CD4-positive, alpha-beta memory T cell (primary cell): Measurements from ENCODE around the gene MRPL1. TPM values are rescaled to one million over a fixed set of nuclear protein-coding genes. Genes with fewer than 3 reads are reported as not detected.
"Not testable (repeated sequence)": the region's sequence is repeated elsewhere in the genome, so short reads cannot be mapped to it uniquely, and the experiment has no call there.

Experiments used
- CTCF ChIA-PET: fragments of 350-600 bp; sonication (Branson Sonifier 250); formaldehyde crosslinking; loops from one replicate; lab custom pipeline; 2021; ENCODE audit warnings: inconsistent platforms; ENCODE audit not compliant: partially characterized antibody; lab: Charles Lee
- POLR2A ChIA-PET: fragments of 350-600 bp; sonication (Branson Sonifier 250); formaldehyde crosslinking; loops from one replicate; lab custom pipeline; 2021; ENCODE audit not compliant: partially characterized antibody; lab: Charles Lee
- DNase-seq, 5 donors: peaks; one replicate each; pipeline versions ENCODE4 v3.0.0 to v3.0.0-alpha.2; 2020 to 2022; ENCODE audit warnings: mixed read lengths in 1 of 5
- H3K27ac ChIP-seq: one replicate; pipeline ENCODE4 v1.7.0; 2013; ENCODE audit warnings: low read depth, low read length
- H3K27me3 ChIP-seq: 2 replicates; pipeline ENCODE4 v1.7.0; 2013; ENCODE audit warnings: mild to moderate bottlenecking, low read length, moderate library complexity; ENCODE audit not compliant: insufficient read depth
- H3K36me3 ChIP-seq: 2 replicates; pipeline ENCODE4 v1.7.0; 2013; ENCODE audit warnings: mild to moderate bottlenecking, low read length, moderate library complexity; ENCODE audit not compliant: insufficient read depth
- H3K4me1 ChIP-seq: 2 replicates; pipeline ENCODE4 v1.7.0; 2013; ENCODE audit warnings: mild to moderate bottlenecking, low read length, moderate library complexity; ENCODE audit not compliant: insufficient read depth
- H3K4me3 ChIP-seq, 2 donors: one replicate each; pipeline ENCODE4 v1.7.0; 2013; ENCODE audit warnings: low read length in 2 of 2, mild to moderate bottlenecking in 1 of 2
- H3K9me3 ChIP-seq, 2 donors: one replicate each; pipeline ENCODE4 v1.7.0; 2013; ENCODE audit warnings: low read length in 2 of 2, control low read depth in 1 of 2; ENCODE audit not compliant: control insufficient read depth in 1 of 2
- H3K27ac Mint-ChIP-seq, 7 donors: one replicate each; pipeline ENCODE4 v1.8.0; 2020 to 2021; ENCODE audit warnings: mixed read lengths in 7 of 7, mild to moderate bottlenecking in 6 of 7, inconsistent platforms in 3 of 7, moderate library complexity in 3 of 7
- H3K27me3 Mint-ChIP-seq, 2 donors: one replicate each; pipeline ENCODE4 v1.8.0; 2020 to 2021; ENCODE audit warnings: mixed read lengths in 2 of 2
- H3K36me3 Mint-ChIP-seq, 2 donors: one replicate each; pipeline ENCODE4 v1.8.0; 2020 to 2021; ENCODE audit warnings: mixed read lengths in 2 of 2, inconsistent platforms in 1 of 2, mild to moderate bottlenecking in 1 of 2
- H3K4me1 Mint-ChIP-seq, 4 donors: one replicate each; pipeline ENCODE4 v1.8.0; 2020 to 2021; ENCODE audit warnings: mixed read lengths in 4 of 4, mild to moderate bottlenecking in 1 of 4
- H3K4me3 Mint-ChIP-seq, 8 donors: one replicate each; pipeline ENCODE4 v1.8.0; 2020 to 2021; ENCODE audit warnings: mixed read lengths in 8 of 8, mild to moderate bottlenecking in 7 of 8, moderate library complexity in 6 of 8, inconsistent platforms in 3 of 8
- H3K9me3 Mint-ChIP-seq, 8 donors: one replicate each; pipeline ENCODE4 v1.8.0; 2020 to 2021; ENCODE audit warnings: mixed read lengths in 8 of 8, mild to moderate bottlenecking in 5 of 8, inconsistent platforms in 3 of 8, moderate library complexity in 1 of 8
- intact Hi-C: fragments of 100-400 bp; cut with micrococcal nuclease; formaldehyde crosslinking; loops from one replicate; pipeline ENCODE4 v1.15.1; 2023
- polyA plus RNA-seq, 2 donors: library from polyadenylated mRNA; unstranded; fragments of 300-500 nt; fragmentation: Illumina TruSeq; gene quantifications; one replicate each; pipeline ENCODE4 v1.2.3, GENCODE V29; 2021
- total RNA-seq, 2 experiments: library from RNA; stranded (reverse); gene quantifications; one replicate each; pipeline ENCODE4 v1.2.3, GENCODE V29; 2021

The MRPL1 gene
- total and polyA plus RNA-seq, 4 experiments from 2014 or later: 18.6 to 46.4 (median 25.0) TPM

- H3K27ac ChIP-seq: peak overlapping the region; percentile 99
- ChIA-PET CTCF (interaction anchor here (1.0 to 1.8 kb wide), 4 partner anchors 32 to 59 kb away, joined by 3 to 15 read pairs (median 5); no protein-coding TSS in a partner anchor), POLR2A (interaction anchor here (1.7 to 11.1 kb wide), 2 partner anchors 32 to 40 kb away, joined by 4 to 908 read pairs; partner anchors contain the start of gene CNOT6L)
- peaks cover 42 to 78% (median 61%) of the 10 kb centered on the region in 4 donors for H3K4me1 Mint-ChIP-seq
- H3K4me1 ChIP-seq: peaks cover 83% of the 10 kb centered on the region
- H3K9me3 ChIP-seq: no peaks in the 10 kb centered on the region
- peak overlapping the region in 6 of 7 donors; percentile 14 to 100 (median 92) for H3K27ac Mint-ChIP-seq
- intact Hi-C loops: no loop called here
- H3K36me3 Mint-ChIP-seq: peaks cover 0 to 21% of the 10 kb centered on the region in 2 donors
- peaks cover 0 to 7% of the 10 kb centered on the region in 2 donors for H3K27me3 Mint-ChIP-seq
- H3K36me3 ChIP-seq: no peaks in the 10 kb centered on the region
- H3K9me3 Mint-ChIP-seq: peaks cover 0 to 8% (median 1%) of the 10 kb centered on the region in 8 donors
- DNase-seq: no peak
- no peak overlapping the region for H3K4me3 Mint-ChIP-seq
- H3K27me3 ChIP-seq: no peaks in the 10 kb centered on the region
- H3K4me3 ChIP-seq: no peak overlapping the region
These were observed 3.4 kb upstream of the MRPL1 start for GRCh38 chr4:77859256-77859655.

DNA sequence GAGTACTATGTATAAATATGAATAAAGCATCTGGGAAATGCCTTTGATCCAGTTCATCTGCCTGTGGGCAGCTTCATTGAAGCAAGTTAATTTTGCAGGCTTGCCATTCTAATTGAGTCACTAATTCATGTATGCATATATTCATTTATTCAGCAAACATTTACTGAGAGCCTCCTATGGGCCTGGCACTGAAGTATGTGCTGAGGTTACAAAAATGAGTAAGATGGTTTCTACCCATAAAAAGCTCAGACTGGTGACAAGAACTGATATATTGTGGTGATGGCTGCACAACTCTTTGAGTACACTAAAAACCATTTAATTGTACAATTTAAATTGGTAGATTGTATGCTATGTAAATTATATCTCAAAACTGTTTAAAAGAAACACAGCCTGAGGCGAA, 1.1 kb upstream of the MRPL1 start:
- H3K4me3 ChIP-seq: peak overlapping the region in 1 of 2 donors; percentile 74
- peaks cover 38 to 73% (median 58%) of the 10 kb centered on the region in 4 donors for H3K4me1 Mint-ChIP-seq
- H3K36me3 ChIP-seq: no peaks in the 10 kb centered on the region
- H3K27me3 Mint-ChIP-seq: peaks cover 0 to 7% of the 10 kb centered on the region in 2 donors
- ChIA-PET CTCF (interaction anchor here (0.6 to 2.7 kb wide), 12 partner anchors 8 to 242 kb away, joined by 3 to 43 read pairs (median 4); partner anchors contain the start of gene CNOT6L), POLR2A (interaction anchor here (0.6 to 11.1 kb wide), 24 partner anchors 10 to 1921 kb away, joined by 3 to 908 read pairs (median 6); partner anchors contain the start of genes CNOT6L, NAAA and NUP54)
- H3K27ac ChIP-seq: peak overlapping the region; percentile 99
- peak overlapping the region; percentile 92 to 98 (median 95) for H3K4me3 Mint-ChIP-seq
- no peaks in the 10 kb centered on the region for H3K27me3 ChIP-seq
- intact Hi-C loops: loop anchor here (5.0 to 10.0 kb wide), 5 partner anchors 84 to 1714 kb away; partner anchors contain the start of genes BMP2K, CCNG2 and NUP54
- peaks cover 6 to 28% of the 10 kb centered on the region in 2 donors for H3K36me3 Mint-ChIP-seq
- peaks cover 67% of the 10 kb centered on the region for H3K4me1 ChIP-seq
- peak overlapping the region; percentile 96 to 100 (median 99) for H3K27ac Mint-ChIP-seq
- H3K9me3 ChIP-seq: no peaks in the 10 kb centered on the region
- peaks cover 0 to 8% (median 1%) of the 10 kb centered on the region in 8 donors for H3K9me3 Mint-ChIP-seq
- DNase-seq: peak in 1 of 5 donors; percentile 58

GRCh38 chr4:77863341-77863740, 711 bp downstream of the MRPL1 start:
- H3K9me3 Mint-ChIP-seq, H3K9me3 ChIP-seq, DNase-seq, H3K27me3 ChIP-seq, H3K36me3 ChIP-seq, CTCF ChIA-PET, H3K27me3 Mint-ChIP-seq: not testable (repeated sequence)
- intact Hi-C loops: loop anchor here (5.0 to 10.0 kb wide), 5 partner anchors 86 to 1716 kb away; partner anchors contain the start of genes BMP2K, CCNG2 and NUP54
- H3K36me3 Mint-ChIP-seq: peaks cover 7 to 33% of the 10 kb centered on the region in 2 donors
- peak overlapping the region; percentile 92 to 98 (median 95) for H3K4me3 Mint-ChIP-seq
- peak overlapping the region; percentile 74 to 99 for H3K4me3 ChIP-seq
- peak overlapping the region; percentile 96 to 100 (median 99) for H3K27ac Mint-ChIP-seq
- peaks cover 49% of the 10 kb centered on the region for H3K4me1 ChIP-seq
- H3K27ac ChIP-seq: peak overlapping the region; percentile 99
- H3K4me1 Mint-ChIP-seq: peaks cover 30 to 65% (median 47%) of the 10 kb centered on the region in 4 donors
- POLR2A ChIA-PET: interaction anchor here (1.3 to 11.1 kb wide), 7 partner anchors 12 to 135 kb away, joined by 4 to 908 read pairs (median 43); partner anchors contain the start of gene CNOT6L

GRCh38 chr4:77865259-77865658, 2.6 kb downstream of the MRPL1 start:
- POLR2A ChIA-PET: interaction anchor here (11.1 kb wide), 1 partner anchor 46 kb away, joined by 908 read pairs; the partner anchor contains the start of gene CNOT6L
- peak overlapping the region in 1 of 7 donors; percentile 100 for H3K27ac Mint-ChIP-seq
- Histone ChIP-seq H3K4me1 (peaks cover 33% of the 10 kb centered on the region), H3K9me3 (no peaks in the 10 kb centered on the region), H3K4me3 (no peak overlapping the region), H3K27ac (no peak overlapping the region), H3K27me3 (no peaks in the 10 kb centered on the region), H3K36me3 (no peaks in the 10 kb centered on the region)
- peaks cover 7 to 46% of the 10 kb centered on the region in 2 donors for H3K36me3 Mint-ChIP-seq
- peaks cover 39 to 78% (median 53%) of the 10 kb centered on the region in 4 donors for H3K4me1 Mint-ChIP-seq
- H3K4me3 Mint-ChIP-seq: no peak overlapping the region
- CTCF ChIA-PET: interaction anchor here (1.3 to 1.9 kb wide), 2 partner anchors 34 to 53 kb away, joined by 3 to 4 read pairs; no protein-coding TSS in a partner anchor
- H3K27me3 Mint-ChIP-seq: peaks cover 0 to 7% of the 10 kb centered on the region in 2 donors
- no peak for DNase-seq
- intact Hi-C loops: loop anchor here (10.0 kb wide), 1 partner anchor 710 kb away; the partner anchor contains the start of gene CCNG2
- H3K9me3 Mint-ChIP-seq: peaks cover 0 to 8% (median 1%) of the 10 kb centered on the region in 8 donors

DNA sequence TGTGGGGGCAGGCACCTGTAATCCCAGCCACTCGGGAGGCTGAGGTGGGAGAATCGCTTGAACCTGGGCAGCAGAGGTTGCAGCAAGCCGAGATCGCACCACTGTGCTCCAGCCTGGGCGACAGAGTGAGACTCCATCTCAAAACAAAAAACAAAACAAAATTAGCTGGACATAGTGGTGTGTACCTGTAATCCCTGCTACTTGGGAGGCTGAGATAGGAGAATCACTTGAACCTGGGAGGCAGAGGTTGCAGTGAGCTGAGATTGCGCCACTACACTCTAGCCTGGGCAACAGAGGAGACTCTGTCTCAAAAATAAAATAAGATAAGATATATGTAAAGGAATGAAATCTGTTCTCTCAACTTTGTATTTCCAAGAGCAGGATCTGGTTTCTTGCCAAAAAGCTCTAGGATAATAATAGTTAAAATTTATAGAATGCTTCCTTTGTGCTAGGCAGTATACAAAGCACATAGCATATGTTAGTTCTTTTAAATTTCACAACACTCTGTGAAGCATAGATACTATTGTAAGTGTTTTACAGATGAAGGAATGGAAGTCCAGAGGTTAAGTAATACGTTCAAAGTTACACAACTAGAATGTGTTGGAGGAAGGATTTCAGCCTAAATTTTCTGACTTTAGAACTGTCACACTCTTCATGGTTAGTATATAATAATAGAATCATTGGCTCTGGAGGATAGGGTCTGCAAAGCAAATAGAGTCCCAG, 10.3 kb downstream of the MRPL1 start:
- Mint-ChIP-seq H3K9me3 (no peaks in the 10 kb centered on the region), H3K36me3 (peaks cover 21 to 42% of the 10 kb centered on the region in 2 donors), H3K4me1 (peaks cover 18 to 32% (median 22%) of the 10 kb centered on the region in 4 donors), H3K4me3 (no peak overlapping the region), H3K27me3 (no peaks in the 10 kb centered on the region), H3K27ac (no peak overlapping the region)
- Histone ChIP-seq H3K36me3 (peaks cover under 1% of the 10 kb centered on the region), H3K27me3 (no peaks in the 10 kb centered on the region), H3K4me3 (no peak overlapping the region), H3K27ac (no peak overlapping the region), H3K9me3 (no peaks in the 10 kb centered on the region), H3K4me1 (no peaks in the 10 kb centered on the region)
- ChIA-PET POLR2A (interaction anchor here (1.2 kb wide), 1 partner anchor 11 kb away, joined by 5 read pairs; the partner anchor contains the start of gene MRPL1), CTCF (no interaction called here)
- intact Hi-C loops: no loop called here
- DNase-seq: no peak

DNA sequence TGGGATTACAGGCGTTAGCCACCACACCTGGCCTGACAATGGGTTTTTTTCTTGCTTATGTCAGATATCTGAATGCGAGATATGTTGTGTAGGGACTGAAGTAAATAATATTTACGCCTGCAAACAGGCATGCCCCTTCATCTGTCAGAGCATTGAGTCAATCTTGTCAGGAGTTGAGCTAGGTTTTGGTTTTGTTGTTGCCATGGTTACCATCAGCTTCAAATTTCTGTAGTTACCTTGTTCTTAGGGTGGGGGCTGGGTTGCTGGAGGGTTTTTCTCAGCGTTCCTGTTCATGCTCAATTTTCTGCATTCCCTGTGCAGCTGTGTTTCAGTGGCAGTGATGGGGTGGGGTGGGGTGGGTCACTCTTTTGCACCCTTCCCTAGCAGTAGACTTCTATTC, 14.5 kb downstream of the MRPL1 start:
- CTCF ChIA-PET: no interaction called here
- no peak for DNase-seq
- Mint-ChIP-seq H3K9me3 (no peaks in the 10 kb centered on the region), H3K4me1 (peaks cover 12 to 29% (median 15%) of the 10 kb centered on the region in 4 donors), H3K27ac (no peak overlapping the region), H3K4me3 (no peak overlapping the region), H3K27me3 (no peaks in the 10 kb centered on the region), H3K36me3 (peaks cover 33 to 50% of the 10 kb centered on the region in 2 donors)
- Histone ChIP-seq H3K27ac (no peak overlapping the region), H3K36me3 (peaks cover 14% of the 10 kb centered on the region), H3K9me3 (no peaks in the 10 kb centered on the region), H3K4me1 (no peaks in the 10 kb centered on the region), H3K4me3 (no peak overlapping the region), H3K27me3 (no peaks in the 10 kb centered on the region)
- POLR2A ChIA-PET: interaction anchor here (1.8 kb wide), 1 partner anchor 57 kb away, joined by 7 read pairs; no protein-coding TSS in a partner anchor
- intact Hi-C loops: no loop called here
